HG03469 (cell line): ENCODE data around the gene UNC50.
"Not testable (repeated sequence)": the region's sequence is repeated elsewhere in the genome, so short reads cannot be mapped to it uniquely, and the experiment has no call there.

ENCODE experiments used
- ATAC-seq: cut with Tn5 transposase; IDR thresholded peaks from one replicate; pipeline ENCODE4 v1.9.1; 2021; ENCODE audit warnings: mild to moderate bottlenecking, moderate library complexity, moderate number of reproducible peaks; ENCODE audit not compliant: unreplicated experiment

Gene UNC50

DNA sequence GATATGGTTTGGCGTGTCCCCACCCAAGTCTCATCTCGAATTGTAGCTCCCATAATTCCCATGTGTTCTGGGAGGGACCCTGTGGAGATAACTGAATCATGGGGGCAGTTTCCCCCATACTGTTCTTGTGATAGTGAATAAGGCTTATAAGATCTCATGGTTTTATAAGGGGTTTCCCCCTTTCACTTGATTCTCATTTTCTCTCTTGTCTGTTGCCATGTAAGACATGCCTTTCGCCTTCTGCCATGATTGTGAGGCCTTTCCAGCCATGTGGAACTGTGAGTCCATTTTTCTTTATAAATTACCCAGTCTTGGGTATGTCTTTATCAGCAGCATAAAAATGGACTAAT lies 51.1 kb downstream of the UNC50 start:
- ATAC-seq, result not testable (repeated sequence)

DNA sequence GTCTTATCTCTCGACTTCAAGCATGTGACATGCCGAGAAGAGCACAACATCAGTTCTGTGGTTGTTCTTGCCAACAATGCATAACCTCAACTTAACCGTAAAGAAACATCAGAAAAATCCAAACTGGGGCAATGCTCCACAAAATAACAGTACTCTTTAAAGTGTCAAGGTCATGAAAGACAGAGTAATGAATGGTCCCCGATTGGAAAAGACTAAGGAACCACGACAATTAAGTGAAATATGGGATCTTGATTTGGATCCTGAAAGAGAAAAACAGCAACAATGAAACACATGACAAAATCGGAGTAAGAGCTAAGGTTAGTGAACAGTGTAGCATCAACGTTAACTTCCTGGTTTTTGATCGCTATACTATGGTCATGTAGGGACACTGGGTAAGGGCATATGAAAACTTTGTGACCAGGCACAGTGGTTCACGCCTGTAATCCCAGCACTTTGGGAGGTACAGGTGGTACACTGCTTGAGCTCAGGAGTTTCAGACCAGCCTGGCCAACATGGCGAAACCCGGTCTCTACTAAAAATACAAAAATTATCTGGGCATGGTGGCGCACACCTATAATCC lies 55.2 kb downstream of the UNC50 start:
- no peak for ATAC-seq

- no peak for ATAC-seq
Measured at GRCh38 chr2:98664323-98664722, 55.9 kb downstream of the UNC50 start.

GRCh38 chr2:98665677-98666076 lies 57.3 kb downstream of the UNC50 start:
- ATAC-seq, result no peak
